Caco-2 (cell line): ENCODE measurements around the gene PLPPR3. TPM values are rescaled to one million over a fixed set of nuclear protein-coding genes. Genes with fewer than 3 reads are reported as not detected.

ENCODE experiments used
- BruUV-seq: library from RNA; stranded (reverse); fragments of 400-500 nt; replicated peaks from 2 replicates; lab custom pipeline; 2021; lab: Mats Ljungman, UMichigan
- CTCF ChIA-PET: fragments of 300-600 bp; sonication (Branson Sonifier 250); formaldehyde crosslinking; loops from one replicate; lab custom pipeline; 2022; ENCODE audit warnings: antibody characterized with exemption; lab: Charles Lee
- POLR2A ChIA-PET: fragments of 300-600 bp; sonication (Branson Sonifier 250); formaldehyde crosslinking; loops from one replicate; lab custom pipeline; 2022; ENCODE audit warnings: antibody characterized with exemption; lab: Charles Lee
- DNase-seq, 2 experiments: peaks; one replicate each; pipeline versions ENCODE4 v3.0.0 to v3.0.0-alpha.2; 2020 to 2022
- H3K27me3 ChIP-seq: replicated peaks from 2 replicates; pipeline ENCODE4 v1.6.0; 2011; ENCODE audit warnings: low read length; ENCODE audit not compliant: control insufficient read depth, insufficient read depth
- H3K36me3 ChIP-seq: 2 replicates; pipeline ENCODE4 v1.5.1; 2011; ENCODE audit warnings: low read length; ENCODE audit not compliant: control insufficient read depth, insufficient read depth
- H3K4me1 ChIP-seq: fragments of 250-450 bp; sonication (Bioruptor Pico); 2 replicates; pipeline ENCODE4 v1.5.1; 2020; ENCODE audit warnings: mild to moderate bottlenecking
- H3K4me3 ChIP-seq: 2 replicates; pipeline ENCODE4 v1.5.1; 2011; ENCODE audit warnings: low read depth, mild to moderate bottlenecking, control low read depth, low read length
- H3K9me3 ChIP-seq: fragments of 250-450 bp; sonication (Bioruptor Pico); 2 replicates; pipeline ENCODE4 v1.5.1; 2020; ENCODE audit warnings: mild to moderate bottlenecking, moderate library complexity
- H3K27ac Mint-ChIP-seq: one replicate; pipeline ENCODE4 v1.8.0; 2022; ENCODE audit warnings: mixed read lengths; ENCODE audit not compliant: unreplicated experiment
- H3K27me3 Mint-ChIP-seq: one replicate; pipeline ENCODE4 v1.8.0; 2022; ENCODE audit warnings: mixed read lengths; ENCODE audit not compliant: insufficient read depth, unreplicated experiment
- H3K36me3 Mint-ChIP-seq: one replicate; pipeline ENCODE4 v1.8.0; 2022; ENCODE audit warnings: mild to moderate bottlenecking, mixed read lengths; ENCODE audit not compliant: insufficient read depth, unreplicated experiment
- H3K4me1 Mint-ChIP-seq: one replicate; pipeline ENCODE4 v1.8.0; 2022; ENCODE audit warnings: low read depth, mixed read lengths; ENCODE audit not compliant: unreplicated experiment
- H3K4me3 Mint-ChIP-seq: one replicate; pipeline ENCODE4 v1.8.0; 2022; ENCODE audit warnings: mild to moderate bottlenecking, moderate library complexity, mixed read lengths; ENCODE audit not compliant: unreplicated experiment
- H3K9me3 Mint-ChIP-seq: one replicate; pipeline ENCODE4 v1.8.0; 2022; ENCODE audit warnings: mixed read lengths; ENCODE audit not compliant: unreplicated experiment
- intact Hi-C: fragments of 100-400 bp; cut with micrococcal nuclease; formaldehyde crosslinking; loops from one replicate; pipeline ENCODE4 v1.10.0; 2022; ENCODE audit not compliant: unreplicated experiment
- total RNA-seq: library from RNA; stranded (reverse); gene quantifications from 2 replicates; pipeline ENCODE4 v1.2.3, GENCODE V29; 2022
- TF ChIP-seq, protein P1 (sequence below), 2 experiments: fragments of 200-600 bp in 1 of 2; IDR thresholded peaks; 1 replicate in 1 of 2; 2 replicates in 1 of 2; pipeline versions ENCODE4 v1.5.1 to v1.8.0; 2011 to 2022; ENCODE audit warnings: antibody characterized with exemption in 1 of 2, control low read depth in 1 of 2, inconsistent platforms in 1 of 2, low read depth in 1 of 2, low read length in 1 of 2, mild to moderate bottlenecking in 1 of 2, moderate library complexity in 1 of 2; ENCODE audit not compliant: insufficient read depth in 1 of 2, severe bottlenecking in 1 of 2, unreplicated experiment in 1 of 2

PLPPR3 gene
- total RNA-seq, 1 experiment from 2014 or later, result 7.1 TPM

DNA sequence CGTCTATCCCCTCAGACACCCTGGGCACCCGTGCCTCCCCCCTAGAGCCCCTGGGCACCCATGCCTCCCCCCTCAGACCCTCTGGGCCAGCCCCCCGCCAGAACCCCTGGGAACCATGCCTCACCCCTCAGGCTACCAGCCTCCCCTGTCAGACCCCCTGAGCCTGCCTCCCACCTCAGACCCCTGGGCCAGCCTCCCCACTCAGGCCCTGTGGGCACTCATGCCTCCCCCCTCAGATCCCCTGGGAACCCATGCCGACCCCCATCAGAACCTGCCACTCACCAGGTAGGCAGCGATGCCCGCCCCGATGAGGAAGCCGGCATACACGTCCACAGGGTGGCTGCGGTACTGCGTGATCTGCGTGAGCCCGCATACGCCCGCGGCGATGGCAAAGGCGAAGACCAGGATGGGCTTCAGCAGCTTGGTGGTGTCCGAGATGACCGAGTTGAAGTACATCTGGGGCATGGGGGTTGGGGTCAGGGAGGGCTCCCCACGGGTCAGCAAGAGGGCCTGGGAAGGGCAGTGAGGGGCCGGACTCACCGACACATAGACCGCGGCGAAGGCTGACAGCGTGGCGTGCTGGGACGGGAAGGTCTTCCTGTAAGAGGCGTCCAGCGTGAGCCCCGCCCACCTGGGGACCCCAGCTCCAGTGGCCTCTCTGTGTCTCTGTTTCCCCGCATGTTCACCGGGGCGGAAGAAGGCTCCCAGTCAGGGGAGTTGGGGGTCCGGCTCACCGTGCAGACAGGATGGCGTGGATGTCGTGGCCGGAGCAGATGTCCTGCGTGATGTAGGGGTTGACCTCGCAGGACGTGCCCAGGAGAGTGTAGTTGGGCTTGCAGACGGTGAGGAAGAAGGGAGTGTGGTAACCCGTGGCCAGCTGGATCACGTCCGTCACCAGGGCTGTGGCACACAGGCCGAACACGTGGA lies 7.3 kb downstream of the PLPPR3 start:
- peak overlapping the region; percentile 86 for H3K27ac Mint-ChIP-seq

GRCh38 chr19:813219-814151 lies 8.3 kb downstream of the PLPPR3 start:
- peaks cover 2% of the 10 kb centered on the region; the same call in 1 of the 2 replicates for H3K36me3 ChIP-seq
- no peaks in the 10 kb centered on the region for H3K4me1 Mint-ChIP-seq
- no peak overlapping the region for H3K4me3 ChIP-seq
- intact Hi-C loops, result no loop called here
- H3K9me3 ChIP-seq, result no peaks in the 10 kb centered on the region
- BruUV-seq, result no TSS peak
- no peaks in the 10 kb centered on the region for H3K27me3 Mint-ChIP-seq
- TF ChIP-seq, protein P1, sequence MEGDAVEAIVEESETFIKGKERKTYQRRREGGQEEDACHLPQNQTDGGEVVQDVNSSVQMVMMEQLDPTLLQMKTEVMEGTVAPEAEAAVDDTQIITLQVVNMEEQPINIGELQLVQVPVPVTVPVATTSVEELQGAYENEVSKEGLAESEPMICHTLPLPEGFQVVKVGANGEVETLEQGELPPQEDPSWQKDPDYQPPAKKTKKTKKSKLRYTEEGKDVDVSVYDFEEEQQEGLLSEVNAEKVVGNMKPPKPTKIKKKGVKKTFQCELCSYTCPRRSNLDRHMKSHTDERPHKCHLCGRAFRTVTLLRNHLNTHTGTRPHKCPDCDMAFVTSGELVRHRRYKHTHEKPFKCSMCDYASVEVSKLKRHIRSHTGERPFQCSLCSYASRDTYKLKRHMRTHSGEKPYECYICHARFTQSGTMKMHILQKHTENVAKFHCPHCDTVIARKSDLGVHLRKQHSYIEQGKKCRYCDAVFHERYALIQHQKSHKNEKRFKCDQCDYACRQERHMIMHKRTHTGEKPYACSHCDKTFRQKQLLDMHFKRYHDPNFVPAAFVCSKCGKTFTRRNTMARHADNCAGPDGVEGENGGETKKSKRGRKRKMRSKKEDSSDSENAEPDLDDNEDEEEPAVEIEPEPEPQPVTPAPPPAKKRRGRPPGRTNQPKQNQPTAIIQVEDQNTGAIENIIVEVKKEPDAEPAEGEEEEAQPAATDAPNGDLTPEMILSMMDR (IDR thresholded peaks at IDR 0.05; ENCODE audit: insufficient read depth in 1 of 2, low read depth in 1 of 2, low read length in 1 of 2, severe bottlenecking in 1 of 2, unreplicated experiment in 1 of 2), result no peak
- CTCF ChIA-PET, result no interaction called here
- peaks cover 90% of the 10 kb centered on the region for H3K36me3 Mint-ChIP-seq
- POLR2A ChIA-PET, result no interaction called here
- no peak for DNase-seq
- H3K4me3 Mint-ChIP-seq, result peak overlapping the region; percentile 45
- peaks cover 12% of the 10 kb centered on the region for H3K9me3 Mint-ChIP-seq
- no peaks in the 10 kb centered on the region for H3K4me1 ChIP-seq
- no peaks in the 10 kb centered on the region for H3K27me3 ChIP-seq
- H3K27ac Mint-ChIP-seq, result peak overlapping the region; percentile 86

More for the DNA sequence above, 7.3 kb downstream of the PLPPR3 start:
- Mint-ChIP-seq H3K27me3 (no peaks in the 10 kb centered on the region), H3K9me3 (peaks cover 12% of the 10 kb centered on the region), H3K36me3 (peaks cover 81% of the 10 kb centered on the region), H3K4me1 (no peaks in the 10 kb centered on the region), H3K4me3 (peak overlapping the region; percentile 45)
- H3K4me1 ChIP-seq, result no peaks in the 10 kb centered on the region
- TF ChIP-seq, protein P1 (IDR thresholded peaks at IDR 0.05; ENCODE audit: insufficient read depth in 1 of 2, low read depth in 1 of 2, low read length in 1 of 2, severe bottlenecking in 1 of 2, unreplicated experiment in 1 of 2), result no peak
- POLR2A ChIA-PET, result no interaction called here
- no TSS peak for BruUV-seq
- peaks cover 2% of the 10 kb centered on the region; the same call in 1 of the 2 replicates for H3K36me3 ChIP-seq
- H3K9me3 ChIP-seq, result no peaks in the 10 kb centered on the region
- no peak for DNase-seq
- H3K4me3 ChIP-seq, result no peak overlapping the region
- intact Hi-C loops, result no loop called here
- CTCF ChIA-PET, result no interaction called here
- no peaks in the 10 kb centered on the region for H3K27me3 ChIP-seq

DNA sequence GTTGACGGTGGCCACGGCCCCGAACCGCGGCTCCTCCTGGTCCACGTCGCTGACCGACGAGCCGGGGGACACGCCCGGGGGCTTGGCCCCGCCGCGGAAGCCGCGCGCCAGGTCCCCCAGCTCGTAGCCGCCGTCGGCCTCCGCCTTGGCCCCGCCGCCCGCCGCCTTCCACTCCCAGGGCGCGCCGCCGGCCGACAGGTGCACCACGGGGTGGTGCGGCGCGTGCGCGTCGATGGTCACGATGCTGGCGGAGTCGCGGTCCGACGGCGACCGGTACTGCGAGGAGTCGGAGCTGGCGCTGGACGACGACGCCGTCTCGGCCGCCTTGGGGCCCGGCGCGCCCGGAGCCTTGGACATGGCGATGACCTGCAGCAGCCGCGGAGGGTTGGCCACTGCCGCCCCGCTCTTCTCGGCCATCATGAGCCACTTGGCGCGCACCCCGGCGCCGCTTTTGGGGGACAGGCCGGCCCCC lies 9.0 kb downstream of the PLPPR3 start:
- POLR2A ChIA-PET, result no interaction called here
- peaks cover 12% of the 10 kb centered on the region for H3K9me3 Mint-ChIP-seq
- TF ChIP-seq, protein P1 (IDR thresholded peaks at IDR 0.05; ENCODE audit: insufficient read depth in 1 of 2, low read depth in 1 of 2, low read length in 1 of 2, severe bottlenecking in 1 of 2, unreplicated experiment in 1 of 2), result no peak
- CTCF ChIA-PET, result no interaction called here
- H3K4me1 ChIP-seq, result no peaks in the 10 kb centered on the region
- no TSS peak for BruUV-seq
- H3K27me3 ChIP-seq, result no peaks in the 10 kb centered on the region
- intact Hi-C loops, result no loop called here
- no peak for DNase-seq
- H3K9me3 ChIP-seq, result no peaks in the 10 kb centered on the region
- peaks cover 4% of the 10 kb centered on the region for H3K36me3 ChIP-seq
- H3K4me3 ChIP-seq, result no peak overlapping the region
- H3K4me1 Mint-ChIP-seq, result no peaks in the 10 kb centered on the region
- H3K4me3 Mint-ChIP-seq, result no peak overlapping the region
- H3K27ac Mint-ChIP-seq, result no peak overlapping the region
- H3K36me3 Mint-ChIP-seq, result peaks cover 93% of the 10 kb centered on the region
- no peaks in the 10 kb centered on the region for H3K27me3 Mint-ChIP-seq
